H1 (cell line): ENCODE data around the gene RCAN3. TPM values are rescaled to one million over a fixed set of nuclear protein-coding genes. Genes with fewer than 3 reads are reported as not detected.

ENCODE experiments used
- BRCA1 ChIP-seq: IDR thresholded peaks from 2 replicates; pipeline ENCODE4 v1.6.1; 2012; ENCODE audit warnings: low read depth, low read length, improper control_type of control experiment
- CBX8 ChIP-seq: fragments of 300-800, 300-1000 bp; sonication (generic); IDR thresholded peaks from 2 replicates; pipeline ENCODE4 v1.7.1; 2016; ENCODE audit warnings: low read depth, low read length, borderline replicate concordance
- CHD7 ChIP-seq: fragments of 300-600 bp; sonication (generic); IDR thresholded peaks from 2 replicates; pipeline ENCODE4 v1.7.1; 2012; ENCODE audit warnings: low read length, moderate library complexity, mild to moderate bottlenecking, inconsistent platforms; ENCODE audit not compliant: insufficient replicate concordance
- FOSL1 ChIP-seq: IDR thresholded peaks from 2 replicates; pipeline ENCODE4 v1.6.1; 2011; ENCODE audit warnings: mild to moderate bottlenecking, low read depth, low read length, moderate library complexity; ENCODE audit not compliant: insufficient read depth
- KDM4A ChIP-seq: IDR thresholded peaks from one replicate; pipeline ENCODE4 v1.7.1; 2012; ENCODE audit warnings: low read depth, mild to moderate bottlenecking, moderate library complexity, low read length, inconsistent platforms; ENCODE audit not compliant: severe bottlenecking
- NANOG ChIP-seq: IDR thresholded peaks from 2 replicates; pipeline ENCODE4 v1.6.1; 2011; ENCODE audit warnings: low read length, low read depth, mild to moderate bottlenecking, inconsistent platforms; ENCODE audit not compliant: insufficient read depth, poor library complexity, severe bottlenecking
- SAP30 ChIP-seq: fragments of 300-600 bp; sonication (generic); IDR thresholded peaks from 2 replicates; pipeline ENCODE4 v1.7.1; 2012; ENCODE audit warnings: low read length, moderate library complexity, mild to moderate bottlenecking, inconsistent platforms; ENCODE audit not compliant: insufficient read depth, insufficient replicate concordance
- TBP ChIP-seq: IDR thresholded peaks from 2 replicates; pipeline ENCODE4 v1.6.1; 2011; ENCODE audit warnings: low read depth, low read length, improper control_type of control experiment
- YY1 ChIP-seq: IDR thresholded peaks from 2 replicates; pipeline ENCODE4 v1.6.1; 2011; ENCODE audit warnings: low read depth, mild to moderate bottlenecking, low read length
- polyA plus RNA-seq, 7 experiments: library from polyadenylated mRNA; depleted of rRNA in 3 of 7; stranded (reverse) in 5 of 7; unstranded in 2 of 7; fragments of >200 nt in 5 of 7; fragments of 200-250 nt in 2 of 7; gene quantifications; 1 replicate in 5 of 7; 2 replicates in 1 of 7; 4 replicates in 1 of 7; pipeline versions ENCODE4 v1.2.1 to v1.2.3, GENCODE V29; 2011 to 2013; ENCODE audit warnings: missing spikeins in 2 of 7, mixed read lengths in 2 of 7
- total RNA-seq: library from RNA; stranded (reverse); fragmentation: NEBNext Ultra II Directional; extraction: Animal tissue kit (Norgen Biotek cat#: 25700); gene quantifications from 2 replicates; pipeline ENCODE4 v1.2.1, GENCODE V29; 2021

RCAN3 gene
- total and polyA plus RNA-seq, 2 of the 8 experiments (the other 6 are each of a cell fraction or from before 2014, with no cell fraction given) = 5.6 to 16.6 TPM

GRCh38 chr1:24584171-24584647 lies 81.6 kb downstream of the RCAN3 start (continued):
- TF ChIP-seq CHD7 (no peak), TBP (no peak), BRCA1 (no peak), FOSL1 (no peak), SAP30 (no peak), NANOG (no peak), KDM4A (no peak), YY1 (no peak), CBX8 (no peak)
